Activated CD4-positive, alpha-beta T cell treated with anti-CD3 and anti-CD28 coated beads, Interleukin-2, Interleukin-4, amounts not matched to agents 100 ng/mL and 50 ng/mL, durations not matched to agents 16 hours and 8 hours (primary cell): ENCODE measurements around the gene RUBCNL.
A peak's percentile ranks its signal among the peaks of the same experiment; 100 is the strongest.
"Not testable (repeated sequence)": the region's sequence is repeated elsewhere in the genome, so short reads cannot be mapped to it uniquely, and the experiment has no call there.

ENCODE experiments used
- DNase-seq: peaks from one replicate; pipeline ENCODE4 v3.0.0-alpha.2; 2020; ENCODE audit warnings: low spot score

Gene RUBCNL

GRCh38 chr13:46387064-46387851 lies at the start of gene RUBCNL:
RUBCNL (minus strand) TSS chr13:46387252; CDS start chr13:46372475, 14,777 bp downstream.
- peak; percentile 20 for DNase-seq

GRCh38 chr13:46429558-46429957 lies 42.5 kb upstream of the RUBCNL start:
- not testable (repeated sequence) for DNase-seq

- DNase-seq = no peak
These were observed 18.4 kb upstream of the RUBCNL start for GRCh38 chr13:46405457-46405856.

- DNase-seq = no peak
These were observed 17.7 kb upstream of the RUBCNL start for GRCh38 chr13:46404733-46405100.

GRCh38 chr13:46403851-46404732 lies 17.0 kb upstream of the RUBCNL start:
- peak; percentile 19 for DNase-seq

- DNase-seq = no peak
These were observed 15.1 kb upstream of the RUBCNL start for GRCh38 chr13:46402178-46402577.

DNA sequence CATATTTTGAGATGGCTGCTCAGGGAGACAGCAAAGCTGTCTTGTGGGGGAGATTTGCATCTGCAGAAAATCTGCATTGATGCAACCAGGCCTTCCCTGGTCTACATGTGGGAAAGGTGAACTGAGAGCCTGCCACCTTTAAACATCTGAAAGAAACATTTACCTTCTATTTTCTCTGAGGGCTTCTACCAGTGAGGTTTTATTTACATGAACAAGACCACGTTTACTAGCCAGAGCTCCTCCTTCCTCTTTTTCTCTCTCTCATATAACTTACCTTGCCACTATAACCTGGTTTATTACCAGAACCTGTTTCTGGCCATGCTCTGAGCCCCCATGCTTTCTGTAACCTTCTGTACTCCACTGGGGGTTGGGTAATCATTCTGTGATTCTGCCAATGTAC lies 14.4 kb upstream of the RUBCNL start:
- DNase-seq = no peak

DNA sequence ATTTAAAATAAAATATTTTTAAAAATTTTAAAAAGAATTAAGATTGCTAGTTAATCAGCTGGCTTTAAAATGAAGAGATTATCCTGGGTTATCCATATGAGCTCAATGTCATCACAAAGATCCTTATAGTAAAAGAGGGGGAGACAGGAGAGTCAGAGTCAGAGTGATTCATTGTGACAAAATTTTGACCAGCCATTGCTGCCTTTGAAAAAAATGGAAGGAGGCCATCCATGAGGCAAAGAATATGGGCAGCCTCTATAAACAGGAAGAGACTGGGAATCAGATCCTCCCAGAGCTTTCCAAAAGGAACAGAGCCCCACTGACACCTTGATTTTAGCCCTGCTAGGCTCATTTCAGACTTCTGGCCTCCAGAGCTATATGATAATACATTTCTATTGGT lies 9.3 kb upstream of the RUBCNL start:
- DNase-seq = no peak

- peak; percentile 30 for DNase-seq
These were observed 5.9 kb upstream of the RUBCNL start for GRCh38 chr13:46392967-46393366.

- peak; percentile 13 for DNase-seq
These were observed 2.7 kb upstream of the RUBCNL start for GRCh38 chr13:46389457-46390451.

- no peak for DNase-seq
These were observed 1.8 kb upstream of the RUBCNL start for GRCh38 chr13:46388846-46389245.

DNA sequence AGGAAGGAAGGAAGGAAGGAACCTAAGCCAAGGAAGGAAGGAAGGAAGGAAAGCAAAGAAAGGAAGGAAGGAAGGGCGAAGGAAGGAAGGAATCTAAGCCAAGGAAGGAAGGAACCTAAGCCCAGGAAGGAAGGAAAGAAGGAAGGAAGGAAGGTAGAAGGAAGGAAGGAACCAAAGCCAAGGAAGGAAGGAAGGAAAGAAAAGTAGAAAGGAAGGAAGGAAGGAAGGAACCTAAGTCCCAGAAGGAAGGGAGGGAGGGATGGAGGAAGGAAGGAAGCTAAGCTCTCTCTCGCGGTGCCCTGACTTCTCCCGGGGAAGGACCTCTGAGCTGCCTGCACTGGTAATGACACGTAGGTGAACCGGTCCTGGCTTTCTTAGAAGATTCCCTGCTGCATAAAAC lies 1.3 kb upstream of the RUBCNL start:
- DNase-seq = no peak

- DNase-seq = no peak
These were observed 524 bp downstream of the RUBCNL start for GRCh38 chr13:46386392-46387063.

DNA sequence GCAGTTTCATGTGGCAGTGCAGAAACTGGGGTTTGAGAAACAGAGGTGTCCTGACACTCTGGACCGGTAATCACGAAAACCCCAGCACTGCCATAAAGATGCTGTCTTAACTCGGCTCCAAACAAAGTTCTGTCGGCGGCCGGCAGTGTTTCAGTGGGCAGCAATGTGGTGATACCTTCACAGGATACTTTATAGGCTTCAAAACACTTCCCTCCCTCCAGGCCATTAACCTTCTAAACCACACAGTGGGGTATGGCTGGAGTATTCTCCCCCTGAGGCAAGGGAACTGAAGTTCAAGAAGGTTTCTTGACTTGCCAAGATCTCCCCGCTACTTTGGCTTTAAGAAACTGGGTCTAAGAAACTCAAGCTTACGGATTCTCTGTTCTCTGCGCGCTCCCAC lies 1.1 kb downstream of the RUBCNL start:
- no peak for DNase-seq

- DNase-seq = no peak
These were observed 3.7 kb downstream of the RUBCNL start for GRCh38 chr13:46383383-46383782.

DNA sequence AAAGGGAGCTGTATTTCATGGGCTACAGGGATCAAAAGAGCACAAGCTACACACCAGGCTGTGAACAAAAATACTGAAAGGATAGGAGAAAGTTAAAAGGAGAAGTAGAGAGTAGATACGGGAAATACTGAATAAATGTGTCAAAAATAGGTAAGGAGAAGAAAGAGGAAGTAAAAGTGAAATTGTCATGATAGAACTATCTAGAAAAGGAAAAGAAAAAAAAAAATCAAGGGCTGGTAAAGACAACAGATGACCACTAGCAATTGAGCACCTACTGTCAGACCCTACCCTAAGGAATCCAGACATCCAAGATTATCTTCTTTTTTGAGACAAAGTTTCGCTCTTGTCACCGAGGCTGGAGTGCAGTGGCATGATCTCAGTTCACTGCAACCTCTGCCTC lies 4.8 kb downstream of the RUBCNL start:
- no peak for DNase-seq

- no peak for DNase-seq
These were observed 6.8 kb downstream of the RUBCNL start for GRCh38 chr13:46380242-46380641.

- DNase-seq = no peak
These were observed 7.4 kb downstream of the RUBCNL start for GRCh38 chr13:46379611-46380010.

- DNase-seq = no peak
These were observed 8.6 kb downstream of the RUBCNL start for GRCh38 chr13:46378411-46378810.

DNA sequence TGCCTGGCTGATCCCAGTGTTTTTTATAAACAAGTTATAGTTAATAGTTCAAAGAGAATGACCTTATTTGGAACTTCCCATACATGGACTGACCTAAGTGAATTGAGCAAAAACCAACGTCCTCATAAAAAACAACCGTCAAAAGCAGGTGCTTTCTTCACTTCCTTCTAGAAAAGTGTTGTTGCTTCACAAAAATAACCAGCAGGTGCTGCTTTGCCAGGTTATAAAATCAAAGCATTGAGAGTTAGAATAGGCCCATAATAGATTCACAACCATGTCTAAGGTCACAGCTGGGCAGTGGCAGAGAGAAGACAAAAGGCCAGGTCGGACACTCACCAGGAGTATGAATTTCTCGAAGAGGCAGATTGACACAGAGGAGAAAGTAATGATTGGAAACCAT lies 9.5 kb downstream of the RUBCNL start:
- DNase-seq = no peak

DNA sequence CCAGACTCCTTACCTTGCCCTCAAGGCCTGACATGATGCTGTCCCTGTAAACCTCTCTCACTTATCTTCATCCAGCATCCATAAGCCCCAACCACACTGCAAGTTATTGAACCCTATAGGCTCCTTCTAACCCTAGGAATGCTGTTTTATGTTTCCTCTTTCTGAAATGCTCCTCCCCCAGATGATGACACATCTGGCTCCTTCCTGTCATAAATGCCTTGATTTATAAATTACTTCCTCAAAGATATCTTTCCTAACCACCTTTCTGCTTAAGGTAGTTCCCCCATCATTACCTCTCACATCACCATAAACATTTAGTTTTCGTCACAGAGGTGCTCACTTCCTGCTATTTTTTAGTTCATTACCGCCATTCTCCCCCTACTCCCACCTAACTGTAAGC lies 12.3 kb downstream of the RUBCNL start:
- DNase-seq = no peak
